Stimulated activated CD8-positive, alpha-beta memory T cell treated with anti-CD3 and anti-CD28 coated beads, Interleukin-4, amount 100 ng/mL, for 1 hour (primary cell): ENCODE data around the gene AARSD1.
"Not testable (repeated sequence)": the region's sequence is repeated elsewhere in the genome, so short reads cannot be mapped to it uniquely, and the experiment has no call there.

Experiments
- DNase-seq, 2 donors: peaks; one replicate each; pipeline ENCODE4 v3.0.0-alpha.2; 2020; ENCODE audit warnings: low read depth in 2 of 2, low spot score in 1 of 2

Gene AARSD1

DNA sequence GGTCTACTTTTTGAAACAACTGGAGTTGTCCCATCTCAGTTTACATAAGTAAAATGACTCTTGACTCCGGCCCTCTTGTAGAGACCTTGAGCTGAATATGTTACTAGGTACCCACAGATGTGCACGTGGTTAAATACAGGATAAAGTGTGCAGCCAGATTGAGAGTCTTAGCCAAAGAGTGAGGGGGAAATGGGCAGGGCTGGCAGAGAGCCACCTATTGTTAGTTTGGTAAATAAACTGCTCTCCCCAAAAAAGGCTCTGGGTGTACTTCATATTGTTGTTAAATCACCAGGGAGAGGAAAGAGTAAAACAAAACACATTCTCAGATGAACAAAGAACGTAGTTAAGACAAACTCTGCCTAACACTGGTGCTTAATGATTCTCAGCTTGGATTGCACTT lies 43.3 kb downstream of the AARSD1 start:
- DNase-seq = no peak

DNA sequence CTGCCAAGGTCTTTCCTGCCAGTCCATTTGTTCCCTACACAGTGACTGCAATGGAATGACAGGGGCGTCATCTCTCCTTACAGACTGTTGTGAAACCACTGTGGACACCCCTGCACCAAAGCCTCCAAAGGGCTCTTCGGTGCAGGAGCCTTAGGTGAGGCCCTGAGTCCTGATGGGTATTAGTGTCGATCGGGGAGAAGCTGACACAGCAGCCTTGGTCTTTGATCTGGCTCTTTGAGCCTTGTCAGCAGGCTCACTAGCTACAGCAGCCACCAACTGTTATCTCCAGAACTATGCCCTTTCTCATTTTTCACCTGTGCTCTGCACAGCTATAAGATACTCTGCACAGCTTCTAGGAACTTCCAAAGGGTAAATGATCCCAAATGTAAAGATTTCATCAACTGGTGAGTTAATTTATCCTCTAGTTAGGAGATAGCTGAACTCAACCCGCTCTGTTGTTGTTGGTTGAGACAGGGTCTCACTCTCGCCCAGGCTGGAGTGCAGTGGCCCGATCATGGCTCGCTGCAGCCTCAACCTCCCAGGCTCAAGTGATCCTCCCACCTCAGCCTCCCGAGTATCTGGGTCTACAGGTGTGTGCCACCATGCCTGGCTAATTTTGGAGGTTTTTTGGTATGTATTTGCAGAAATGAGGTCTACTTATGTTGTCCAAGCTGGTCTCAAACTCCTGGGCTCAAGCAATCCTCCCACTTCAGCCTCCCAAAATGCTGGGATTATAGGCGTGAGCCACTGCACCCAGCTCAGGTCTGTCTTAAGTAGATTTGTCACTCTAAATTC lies 44.0 kb downstream of the AARSD1 start:
- DNase-seq = no peak

DNA sequence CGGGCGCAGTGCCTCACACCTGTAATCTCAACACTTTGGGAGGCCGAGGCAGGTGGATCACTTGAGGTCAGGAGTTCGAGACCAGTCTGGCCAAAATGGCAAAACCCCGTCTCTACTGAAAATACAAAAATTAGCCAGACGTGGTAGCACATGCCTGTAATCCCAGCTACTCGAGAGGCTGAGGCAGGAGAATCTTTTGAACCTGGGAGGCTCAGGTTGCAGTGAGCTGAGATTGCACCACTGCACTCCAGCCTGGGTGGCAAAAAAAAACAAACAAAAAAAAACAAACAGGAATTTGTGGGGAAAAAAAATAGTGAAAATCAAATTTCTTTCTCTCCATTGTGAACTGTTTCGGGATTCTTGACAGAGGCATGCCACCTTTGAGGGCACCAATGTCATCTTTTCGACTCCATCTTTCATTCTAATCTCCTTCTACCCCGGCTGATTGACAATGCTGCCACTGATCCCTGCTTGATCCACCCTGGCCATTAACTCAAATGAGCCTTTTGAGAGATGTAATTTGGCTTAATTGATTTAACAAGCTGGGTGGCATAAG lies 44.7 kb downstream of the AARSD1 start:
- DNase-seq = not testable (repeated sequence)

DNA sequence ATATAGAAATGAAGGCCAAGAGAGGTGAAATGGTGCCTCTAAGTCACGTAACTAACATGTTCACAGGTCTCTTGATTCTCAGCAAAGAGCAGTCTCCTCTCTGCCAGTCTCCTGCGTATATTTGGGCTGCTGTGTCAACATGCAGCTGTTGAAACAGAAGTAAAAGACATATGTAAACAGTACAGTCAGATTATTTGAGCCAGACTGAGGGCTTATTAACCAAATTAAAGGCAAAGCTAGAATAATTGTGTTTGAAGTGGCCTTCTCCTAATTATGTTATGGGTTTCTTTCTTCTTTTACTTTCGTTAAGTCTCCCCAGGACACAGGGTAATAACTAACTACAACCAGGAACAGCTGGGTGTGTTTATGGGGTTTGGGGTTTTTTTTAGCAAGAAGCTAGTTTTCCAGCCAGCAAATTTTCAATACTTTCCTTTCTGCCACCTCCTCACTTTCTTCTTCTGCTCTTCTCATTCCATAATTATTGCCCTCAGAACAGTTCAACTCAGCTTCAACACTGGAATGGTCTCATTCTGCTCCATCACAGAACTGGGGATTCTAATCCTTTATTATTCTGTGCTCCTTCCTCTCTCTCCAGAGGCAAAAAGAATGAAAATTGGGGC lies 45.2 kb downstream of the AARSD1 start:
- no peak for DNase-seq

DNA sequence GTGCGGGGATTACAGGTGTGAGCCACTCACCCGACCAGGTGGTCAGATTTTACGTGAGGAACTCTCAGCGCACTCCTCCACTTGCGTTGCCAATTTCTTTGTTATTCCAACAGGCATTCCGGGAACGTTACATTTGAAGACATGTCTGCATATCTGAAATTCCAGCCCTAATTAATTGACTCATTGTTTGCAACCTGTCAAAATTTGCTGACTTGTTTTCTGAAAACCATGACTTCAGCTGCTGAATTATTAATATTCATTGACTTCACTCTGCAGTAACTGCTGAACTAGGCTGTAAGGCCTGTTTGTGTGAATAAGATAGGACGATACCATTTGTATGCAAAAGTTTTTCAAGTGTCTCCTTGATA lies 47.0 kb downstream of the AARSD1 start:
- no peak for DNase-seq

DNA sequence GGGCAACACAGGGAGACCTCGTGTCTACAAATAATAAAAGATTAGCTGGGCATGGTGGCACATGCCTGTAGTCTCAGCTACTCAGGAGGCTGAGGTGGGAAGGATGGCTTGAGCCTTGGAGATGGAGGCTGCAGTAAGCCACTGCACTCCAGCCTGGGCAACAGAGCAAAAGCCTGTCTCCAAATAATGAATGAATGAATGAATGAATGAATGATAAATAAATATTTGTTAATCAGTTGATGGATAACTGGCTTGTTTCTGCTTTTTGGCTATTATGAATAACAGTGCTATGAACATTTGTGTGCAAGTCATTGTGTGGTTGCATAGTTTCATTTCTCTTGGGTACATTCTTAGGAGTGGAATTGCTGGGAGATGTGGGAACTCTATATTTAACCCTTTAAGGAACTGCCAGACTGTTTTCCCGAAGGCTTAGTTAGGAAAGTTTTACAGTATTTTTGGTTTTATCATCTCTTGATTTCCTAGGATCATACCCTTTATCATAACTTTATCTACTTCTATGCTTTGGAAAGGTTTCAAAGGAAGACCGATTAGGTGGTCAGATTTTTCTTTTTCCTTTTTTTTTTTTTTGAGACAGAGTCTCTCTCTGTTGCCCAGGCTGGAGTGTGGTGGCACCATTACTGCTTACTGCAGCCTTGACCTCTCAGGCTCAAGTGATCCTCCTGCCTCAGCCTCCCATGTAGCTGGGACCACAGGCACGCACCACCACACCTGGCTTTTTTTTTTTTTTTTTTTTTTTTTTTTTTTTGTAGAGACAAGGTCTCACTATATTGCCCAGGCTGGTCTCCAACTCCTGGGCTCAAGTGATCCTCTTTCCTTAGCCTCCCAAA lies 47.6 kb downstream of the AARSD1 start:
- not testable (repeated sequence) for DNase-seq

DNA sequence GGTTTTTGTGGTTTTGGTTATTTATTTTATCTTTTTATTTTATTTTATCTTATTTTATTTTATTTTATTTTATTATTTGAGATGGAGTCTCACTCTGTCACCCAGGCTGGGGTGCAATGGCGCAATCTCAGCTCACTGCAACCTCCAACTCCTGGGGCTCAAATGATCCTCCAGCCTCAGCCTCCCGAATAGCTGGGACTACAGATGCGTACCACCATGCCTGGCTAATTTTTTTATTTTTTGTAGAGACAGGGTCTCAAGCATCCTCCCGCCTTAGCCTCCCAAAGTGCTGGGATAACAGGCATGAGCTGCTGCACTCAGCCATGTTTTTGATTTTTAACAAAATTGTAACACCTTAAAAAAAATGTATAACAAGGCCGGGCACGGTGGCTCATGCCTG lies 49.0 kb downstream of the AARSD1 start:
- not testable (repeated sequence) for DNase-seq

DNA sequence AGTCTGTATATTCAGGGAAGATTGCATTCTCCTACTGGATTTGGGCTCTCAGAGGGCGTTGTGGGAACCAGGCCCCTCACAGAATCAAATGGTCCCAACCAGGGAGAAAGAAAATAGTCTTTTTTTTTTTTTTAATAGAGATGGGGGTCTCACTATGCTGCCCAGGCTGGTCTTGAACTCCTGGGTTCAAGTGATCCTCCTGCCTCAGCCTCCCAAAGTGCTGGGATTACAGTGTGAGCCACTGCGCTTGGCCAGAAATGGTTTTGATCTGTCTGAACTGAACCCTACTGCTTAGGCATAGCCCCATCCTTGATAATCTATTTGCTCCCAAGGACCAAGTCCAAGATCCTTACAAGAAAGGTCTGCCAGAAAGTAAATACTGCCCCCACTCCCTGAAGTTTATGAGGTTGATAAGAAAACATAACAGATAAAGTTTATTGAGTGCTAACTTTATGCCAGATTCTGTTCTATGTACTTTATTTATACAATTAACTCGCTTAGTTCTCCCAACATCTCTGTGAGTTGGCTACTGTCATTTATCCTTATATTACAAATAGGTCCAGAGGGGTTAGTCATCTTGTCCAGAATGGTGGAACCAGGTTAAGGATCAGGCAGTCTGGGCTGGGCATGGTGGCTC lies 50.2 kb downstream of the AARSD1 start:
- DNase-seq = no peak

DNA sequence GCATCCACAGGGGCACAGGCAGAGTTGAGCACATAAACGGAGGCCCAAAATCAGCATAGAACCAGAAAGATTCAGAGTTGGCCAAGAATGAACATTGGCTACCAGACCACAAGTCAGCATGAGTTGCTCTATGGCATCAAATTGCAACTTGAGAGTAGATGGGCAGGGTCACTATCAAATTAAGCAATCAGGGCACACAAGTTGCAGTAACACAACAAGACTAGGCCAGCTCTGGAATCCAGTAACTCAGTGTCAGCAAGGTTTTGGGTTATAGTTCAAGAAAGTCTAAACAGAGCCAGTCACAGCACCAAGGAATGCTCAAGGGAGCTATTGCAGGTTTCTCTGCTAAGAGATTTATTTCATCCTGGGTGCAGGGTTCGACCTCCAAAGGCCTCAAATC lies 50.7 kb downstream of the AARSD1 start:
- no peak for DNase-seq

DNA sequence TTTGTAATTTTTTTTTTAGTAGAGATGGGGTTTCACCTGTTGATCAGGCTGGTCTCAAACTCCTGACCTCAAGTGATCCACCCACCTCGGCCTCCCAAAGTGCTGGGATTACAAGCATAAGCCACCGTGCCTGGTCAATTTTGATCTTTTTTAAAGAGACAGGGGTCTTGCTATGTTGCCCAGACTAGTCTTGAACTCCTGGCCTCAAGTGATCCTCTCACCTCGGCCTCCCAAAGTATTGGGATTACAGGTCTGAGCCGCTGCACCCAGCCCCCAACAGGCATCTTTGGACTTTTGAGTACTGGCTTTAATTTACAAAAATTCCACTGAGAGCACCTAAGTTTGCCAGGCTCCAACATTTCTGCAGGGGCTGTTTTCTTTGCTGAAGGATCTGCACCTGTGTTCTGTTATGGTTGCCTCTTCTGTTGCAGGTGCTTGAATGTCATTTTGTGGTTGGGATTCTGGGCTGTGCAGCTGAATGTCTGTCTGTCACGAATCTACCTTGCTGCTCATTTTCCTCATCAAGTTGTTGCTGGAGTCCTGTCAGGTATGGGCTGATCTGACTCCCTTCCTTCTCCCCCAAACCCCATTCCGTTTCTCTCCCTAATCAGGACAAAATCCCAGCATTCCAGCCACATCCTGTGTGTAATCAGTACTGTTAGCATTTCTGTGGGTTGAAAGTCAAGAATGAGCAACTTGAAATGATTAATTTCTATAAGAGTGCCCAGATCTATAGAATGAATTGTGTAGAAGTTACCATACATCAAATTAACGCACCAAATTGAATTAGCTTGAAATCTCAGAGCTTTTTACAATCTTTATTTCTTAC lies 55.2 kb downstream of the AARSD1 start:
- no peak for DNase-seq

DNA sequence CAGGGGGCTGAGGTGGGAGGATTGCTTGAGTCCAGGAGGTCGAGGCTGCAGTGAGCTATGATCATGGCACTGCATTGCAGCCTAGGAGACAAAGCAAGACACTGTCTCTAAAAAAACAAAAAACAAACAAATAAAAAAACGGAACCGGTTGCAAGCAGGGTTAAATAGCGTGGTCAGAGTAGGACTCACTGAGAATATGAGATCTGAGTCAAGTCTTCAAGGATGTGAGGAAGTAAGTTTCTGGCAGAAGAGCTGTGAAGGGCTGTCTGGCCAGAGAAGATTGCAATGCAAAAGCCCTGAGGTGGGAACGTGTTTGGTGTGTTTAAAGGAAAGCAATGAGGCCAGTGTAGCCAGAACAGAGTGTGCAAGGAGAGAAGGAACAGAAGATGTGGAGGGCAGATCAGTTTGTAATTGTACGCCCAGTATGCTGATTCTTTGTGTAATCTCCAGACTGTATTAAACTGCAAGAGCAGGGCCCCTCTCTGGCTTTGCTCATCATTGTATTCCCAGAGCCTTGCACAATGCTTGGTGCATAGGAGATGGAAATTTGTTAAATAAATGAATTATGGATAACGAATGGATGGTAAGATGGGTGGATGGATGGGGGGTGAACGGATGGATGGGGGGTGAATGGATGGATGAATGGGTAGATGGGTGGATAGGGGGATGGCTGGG lies 57.3 kb downstream of the AARSD1 start:
- DNase-seq = no peak

DNA sequence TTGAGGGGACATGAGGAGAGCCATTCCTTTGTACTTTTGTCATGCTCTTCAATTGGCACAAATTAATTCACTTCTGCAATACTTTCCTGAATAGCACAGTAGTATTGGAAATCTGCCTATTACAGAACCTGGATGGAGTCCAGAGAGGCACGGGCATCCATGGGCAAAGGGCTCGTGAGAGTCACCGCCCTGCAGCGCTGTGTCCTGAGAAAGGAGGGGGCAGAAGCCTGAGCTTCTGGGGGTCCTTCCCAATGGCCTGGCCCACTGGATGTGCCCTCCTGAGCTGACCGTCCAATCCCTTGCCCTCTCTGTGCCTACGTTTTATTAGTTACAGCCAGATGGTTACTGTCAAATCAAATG lies 60.2 kb downstream of the AARSD1 start:
- DNase-seq = no peak

DNA sequence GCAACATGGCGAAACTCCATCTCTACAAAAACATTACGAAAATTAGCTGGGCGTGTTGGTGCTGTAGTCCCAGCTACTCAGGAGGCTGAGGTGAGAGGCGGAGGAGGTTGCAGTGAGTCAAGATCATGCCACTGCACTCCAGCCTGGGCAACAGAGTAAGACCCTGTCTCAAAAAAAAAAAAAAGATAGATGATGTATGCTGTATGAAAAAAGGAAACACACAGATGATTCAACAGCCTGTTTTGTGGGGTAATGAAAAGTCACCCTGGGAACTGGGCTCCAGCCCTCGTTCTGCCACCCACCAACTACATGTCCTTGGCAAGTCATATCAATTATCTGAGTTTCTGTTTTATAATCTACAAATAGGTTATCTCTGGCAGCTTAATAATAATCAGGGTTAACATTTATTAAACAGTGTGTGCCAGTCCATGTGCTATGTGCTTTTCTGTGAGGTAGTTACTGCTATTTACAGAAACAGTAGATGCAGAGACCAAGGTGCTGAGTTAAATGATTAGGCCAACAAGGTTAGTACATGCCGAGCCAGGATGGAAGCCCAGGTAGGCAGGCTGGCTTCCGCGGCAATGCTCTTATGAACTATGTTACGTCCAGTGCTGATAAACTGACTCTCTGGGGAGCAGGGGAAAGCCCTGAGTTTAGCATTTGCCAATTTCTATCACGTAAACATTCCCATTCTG lies 62.6 kb downstream of the AARSD1 start:
- no peak for DNase-seq
